ENCODE data around the gene ADAM15.

Gene ADAM15

DNA sequence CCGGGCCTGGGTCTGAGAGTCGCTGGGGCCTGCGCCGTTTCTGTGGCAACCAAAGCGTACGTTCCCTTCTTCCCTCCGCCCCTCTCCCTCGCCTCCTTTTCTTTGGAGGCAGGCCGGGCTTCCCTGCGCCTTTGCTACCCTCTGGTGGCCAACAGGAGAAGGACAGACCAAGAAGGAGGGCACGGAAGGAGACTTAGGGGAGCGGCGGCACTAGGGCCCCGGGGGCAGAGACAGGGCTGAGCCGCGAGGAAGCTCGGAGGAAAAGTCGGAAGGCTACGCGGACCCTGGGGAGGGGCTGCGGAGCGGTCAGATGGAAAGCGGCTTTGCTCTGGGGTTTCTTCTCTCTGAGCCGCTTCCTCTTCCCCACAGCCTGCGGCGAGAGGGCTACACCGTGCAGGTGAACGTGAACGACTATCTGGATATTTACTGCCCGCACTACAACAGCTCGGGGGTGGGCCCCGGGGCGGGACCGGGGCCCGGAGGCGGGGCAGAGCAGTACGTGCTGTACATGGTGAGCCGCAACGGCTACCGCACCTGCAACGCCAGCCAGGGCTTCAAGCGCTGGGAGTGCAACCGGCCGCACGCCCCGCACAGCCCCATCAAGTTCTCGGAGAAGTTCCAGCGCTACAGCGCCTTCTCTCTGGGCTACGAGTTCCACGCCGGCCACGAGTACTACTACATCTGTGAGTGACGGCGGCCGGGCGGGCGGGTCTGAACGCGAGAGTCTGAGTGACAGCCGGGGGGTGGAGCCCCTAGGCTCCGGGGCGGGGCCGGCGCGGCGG is 33.8 kb downstream of the ADAM15 start (continued):
- TF ChIP-seq, protein P1, sequence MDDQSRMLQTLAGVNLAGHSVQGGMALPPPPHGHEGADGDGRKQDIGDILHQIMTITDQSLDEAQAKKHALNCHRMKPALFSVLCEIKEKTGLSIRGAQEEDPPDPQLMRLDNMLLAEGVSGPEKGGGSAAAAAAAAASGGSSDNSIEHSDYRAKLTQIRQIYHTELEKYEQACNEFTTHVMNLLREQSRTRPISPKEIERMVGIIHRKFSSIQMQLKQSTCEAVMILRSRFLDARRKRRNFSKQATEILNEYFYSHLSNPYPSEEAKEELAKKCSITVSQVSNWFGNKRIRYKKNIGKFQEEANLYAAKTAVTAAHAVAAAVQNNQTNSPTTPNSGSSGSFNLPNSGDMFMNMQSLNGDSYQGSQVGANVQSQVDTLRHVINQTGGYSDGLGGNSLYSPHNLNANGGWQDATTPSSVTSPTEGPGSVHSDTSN (CRISPR knock-in tag; IDR thresholded peaks at IDR 0.05), result 0 out of 2 replicates have a peak, but pooled peaks have one; percentile 79
- no peak for TF ChIP-seq GLIS2 (tag by site-specific recombination; IDR thresholded peaks at IDR 0.05)
- TF ChIP-seq EGR2 (tag by site-specific recombination; IDR thresholded peaks at IDR 0.05; ENCODE audit: low read depth), result no peak; the same call in 1 of the 2 replicates
- TF ChIP-seq ZNF121 (tag by site-specific recombination; IDR thresholded peaks at IDR 0.05), result no peak
- no peak for TF ChIP-seq ZNF266 (tag by site-specific recombination; IDR thresholded peaks at IDR 0.05; ENCODE audit: low read depth)
- peak; percentile 96 for TF ChIP-seq ZEB2 (tag by site-specific recombination; IDR thresholded peaks at IDR 0.05)
- TF ChIP-seq KLF16 (tag by site-specific recombination; IDR thresholded peaks at IDR 0.05), result peak; percentile 66; the same call in 1 of the 2 replicates
- TF ChIP-seq, protein P2, sequence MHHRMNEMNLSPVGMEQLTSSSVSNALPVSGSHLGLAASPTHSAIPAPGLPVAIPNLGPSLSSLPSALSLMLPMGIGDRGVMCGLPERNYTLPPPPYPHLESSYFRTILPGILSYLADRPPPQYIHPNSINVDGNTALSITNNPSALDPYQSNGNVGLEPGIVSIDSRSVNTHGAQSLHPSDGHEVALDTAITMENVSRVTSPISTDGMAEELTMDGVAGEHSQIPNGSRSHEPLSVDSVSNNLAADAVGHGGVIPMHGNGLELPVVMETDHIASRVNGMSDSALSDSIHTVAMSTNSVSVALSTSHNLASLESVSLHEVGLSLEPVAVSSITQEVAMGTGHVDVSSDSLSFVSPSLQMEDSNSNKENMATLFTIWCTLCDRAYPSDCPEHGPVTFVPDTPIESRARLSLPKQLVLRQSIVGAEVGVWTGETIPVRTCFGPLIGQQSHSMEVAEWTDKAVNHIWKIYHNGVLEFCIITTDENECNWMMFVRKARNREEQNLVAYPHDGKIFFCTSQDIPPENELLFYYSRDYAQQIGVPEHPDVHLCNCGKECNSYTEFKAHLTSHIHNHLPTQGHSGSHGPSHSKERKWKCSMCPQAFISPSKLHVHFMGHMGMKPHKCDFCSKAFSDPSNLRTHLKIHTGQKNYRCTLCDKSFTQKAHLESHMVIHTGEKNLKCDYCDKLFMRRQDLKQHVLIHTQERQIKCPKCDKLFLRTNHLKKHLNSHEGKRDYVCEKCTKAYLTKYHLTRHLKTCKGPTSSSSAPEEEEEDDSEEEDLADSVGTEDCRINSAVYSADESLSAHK (tag by site-specific recombination; IDR thresholded peaks at IDR 0.05), result peak; percentile 53; the same call in 1 of the 2 replicates
- TF ChIP-seq, protein P3, sequence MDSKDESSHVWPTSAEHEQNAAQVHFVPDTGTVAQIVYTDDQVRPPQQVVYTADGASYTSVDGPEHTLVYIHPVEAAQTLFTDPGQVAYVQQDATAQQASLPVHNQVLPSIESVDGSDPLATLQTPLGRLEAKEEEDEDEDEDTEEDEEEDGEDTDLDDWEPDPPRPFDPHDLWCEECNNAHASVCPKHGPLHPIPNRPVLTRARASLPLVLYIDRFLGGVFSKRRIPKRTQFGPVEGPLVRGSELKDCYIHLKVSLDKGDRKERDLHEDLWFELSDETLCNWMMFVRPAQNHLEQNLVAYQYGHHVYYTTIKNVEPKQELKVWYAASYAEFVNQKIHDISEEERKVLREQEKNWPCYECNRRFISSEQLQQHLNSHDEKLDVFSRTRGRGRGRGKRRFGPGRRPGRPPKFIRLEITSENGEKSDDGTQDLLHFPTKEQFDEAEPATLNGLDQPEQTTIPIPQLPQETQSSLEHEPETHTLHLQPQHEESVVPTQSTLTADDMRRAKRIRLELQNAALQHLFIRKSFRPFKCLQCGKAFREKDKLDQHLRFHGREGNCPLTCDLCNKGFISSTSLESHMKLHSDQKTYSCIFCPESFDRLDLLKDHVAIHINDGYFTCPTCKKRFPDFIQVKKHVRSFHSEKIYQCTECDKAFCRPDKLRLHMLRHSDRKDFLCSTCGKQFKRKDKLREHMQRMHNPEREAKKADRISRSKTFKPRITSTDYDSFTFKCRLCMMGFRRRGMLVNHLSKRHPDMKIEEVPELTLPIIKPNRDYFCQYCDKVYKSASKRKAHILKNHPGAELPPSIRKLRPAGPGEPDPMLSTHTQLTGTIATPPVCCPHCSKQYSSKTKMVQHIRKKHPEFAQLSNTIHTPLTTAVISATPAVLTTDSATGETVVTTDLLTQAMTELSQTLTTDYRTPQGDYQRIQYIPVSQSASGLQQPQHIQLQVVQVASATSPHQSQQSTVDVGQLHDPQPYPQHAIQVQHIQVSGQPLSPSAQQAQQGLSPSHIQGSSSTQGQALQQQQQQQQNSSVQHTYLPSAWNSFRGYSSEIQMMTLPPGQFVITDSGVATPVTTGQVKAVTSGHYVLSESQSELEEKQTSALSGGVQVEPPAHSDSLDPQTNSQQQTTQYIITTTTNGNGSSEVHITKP (tag by site-specific recombination; IDR thresholded peaks at IDR 0.05), result peak; percentile 80
- TF ChIP-seq WT1 (tag by site-specific recombination; IDR thresholded peaks at IDR 0.05), result no peak; the same call in 1 of the 2 replicates
- no peak for TF ChIP-seq ZNF621 (tag by site-specific recombination; IDR thresholded peaks at IDR 0.05)
- TF ChIP-seq ZNF701 (tag by site-specific recombination; IDR thresholded peaks at IDR 0.05), result no peak
- TF ChIP-seq, protein P4, sequence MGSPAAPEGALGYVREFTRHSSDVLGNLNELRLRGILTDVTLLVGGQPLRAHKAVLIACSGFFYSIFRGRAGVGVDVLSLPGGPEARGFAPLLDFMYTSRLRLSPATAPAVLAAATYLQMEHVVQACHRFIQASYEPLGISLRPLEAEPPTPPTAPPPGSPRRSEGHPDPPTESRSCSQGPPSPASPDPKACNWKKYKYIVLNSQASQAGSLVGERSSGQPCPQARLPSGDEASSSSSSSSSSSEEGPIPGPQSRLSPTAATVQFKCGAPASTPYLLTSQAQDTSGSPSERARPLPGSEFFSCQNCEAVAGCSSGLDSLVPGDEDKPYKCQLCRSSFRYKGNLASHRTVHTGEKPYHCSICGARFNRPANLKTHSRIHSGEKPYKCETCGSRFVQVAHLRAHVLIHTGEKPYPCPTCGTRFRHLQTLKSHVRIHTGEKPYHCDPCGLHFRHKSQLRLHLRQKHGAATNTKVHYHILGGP (tag by site-specific recombination; IDR thresholded peaks at IDR 0.05), result no peak
- TF ChIP-seq ZNF423 (tag by site-specific recombination; IDR thresholded peaks at IDR 0.05), result 0 out of 2 replicates have a peak, but pooled peaks have one; percentile 22
- peak; percentile 29; the same call in 1 of the 2 replicates for TF ChIP-seq FEZF1 (tag by site-specific recombination; IDR thresholded peaks at IDR 0.05)
- peak; percentile 98 for TF ChIP-seq ZNF366 (tag by site-specific recombination; conservative IDR thresholded peaks at IDR 0.05)
- TF ChIP-seq, protein P5, sequence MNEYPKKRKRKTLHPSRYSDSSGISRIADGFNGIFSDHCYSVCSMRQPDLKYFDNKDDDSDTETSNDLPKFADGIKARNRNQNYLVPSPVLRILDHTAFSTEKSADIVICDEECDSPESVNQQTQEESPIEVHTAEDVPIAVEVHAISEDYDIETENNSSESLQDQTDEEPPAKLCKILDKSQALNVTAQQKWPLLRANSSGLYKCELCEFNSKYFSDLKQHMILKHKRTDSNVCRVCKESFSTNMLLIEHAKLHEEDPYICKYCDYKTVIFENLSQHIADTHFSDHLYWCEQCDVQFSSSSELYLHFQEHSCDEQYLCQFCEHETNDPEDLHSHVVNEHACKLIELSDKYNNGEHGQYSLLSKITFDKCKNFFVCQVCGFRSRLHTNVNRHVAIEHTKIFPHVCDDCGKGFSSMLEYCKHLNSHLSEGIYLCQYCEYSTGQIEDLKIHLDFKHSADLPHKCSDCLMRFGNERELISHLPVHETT (tag by site-specific recombination; IDR thresholded peaks at IDR 0.05), result peak; percentile 78
- TF ChIP-seq ZNF768 (tag by site-specific recombination; IDR thresholded peaks at IDR 0.05), result no peak
- no peak; the same call in none of the 2 replicates for TF ChIP-seq KLF1 (tag by site-specific recombination; IDR thresholded peaks at IDR 0.05)
- peak; percentile 71 for TF ChIP-seq ZNF629 (tag by site-specific recombination; IDR thresholded peaks at IDR 0.05)
- TF ChIP-seq ZNF610 (tag by site-specific recombination; IDR thresholded peaks at IDR 0.05; ENCODE audit: borderline replicate concordance), result peak; percentile 90
- no peak for TF ChIP-seq ZNF510 (tag by site-specific recombination; IDR thresholded peaks at IDR 0.05; ENCODE audit: insufficient replicate concordance)
- TF ChIP-seq, protein P6, sequence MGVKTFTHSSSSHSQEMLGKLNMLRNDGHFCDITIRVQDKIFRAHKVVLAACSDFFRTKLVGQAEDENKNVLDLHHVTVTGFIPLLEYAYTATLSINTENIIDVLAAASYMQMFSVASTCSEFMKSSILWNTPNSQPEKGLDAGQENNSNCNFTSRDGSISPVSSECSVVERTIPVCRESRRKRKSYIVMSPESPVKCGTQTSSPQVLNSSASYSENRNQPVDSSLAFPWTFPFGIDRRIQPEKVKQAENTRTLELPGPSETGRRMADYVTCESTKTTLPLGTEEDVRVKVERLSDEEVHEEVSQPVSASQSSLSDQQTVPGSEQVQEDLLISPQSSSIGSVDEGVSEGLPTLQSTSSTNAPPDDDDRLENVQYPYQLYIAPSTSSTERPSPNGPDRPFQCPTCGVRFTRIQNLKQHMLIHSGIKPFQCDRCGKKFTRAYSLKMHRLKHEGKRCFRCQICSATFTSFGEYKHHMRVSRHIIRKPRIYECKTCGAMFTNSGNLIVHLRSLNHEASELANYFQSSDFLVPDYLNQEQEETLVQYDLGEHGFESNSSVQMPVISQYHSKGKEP (tag by site-specific recombination; IDR thresholded peaks at IDR 0.05), result 0 out of 2 replicates have a peak, but pooled peaks have one; percentile 59
- TF ChIP-seq KLF10 (tag by site-specific recombination; IDR thresholded peaks at IDR 0.05), result peak; percentile 78
- TF ChIP-seq ZNF561 (tag by site-specific recombination; IDR thresholded peaks at IDR 0.05; ENCODE audit: borderline replicate concordance), result peak; percentile 52; the same call in 1 of the 2 replicates
- peak; percentile 98 for TF ChIP-seq IKZF3 (tag by site-specific recombination; IDR thresholded peaks at IDR 0.05)
- peak; percentile 89 for TF ChIP-seq SP7 (tag by site-specific recombination; IDR thresholded peaks at IDR 0.05)

Data from HEK293 (cell line).